AG04449 (cell line): ENCODE measurements around the gene TNRC6B.
A peak's percentile ranks its signal among the peaks of the same experiment; 100 is the strongest.

Experiments used
- CTCF ChIA-PET: fragments of 350-600 bp; formaldehyde crosslinking; extraction: SDS; loops from one replicate; lab custom pipeline; 2021; ENCODE audit warnings: antibody characterized with exemption; lab: Yijun Ruan, JAX
- POLR2A ChIA-PET: fragments of 400-600, 350-600 bp; formaldehyde crosslinking; extraction: SDS; loops from one replicate; lab custom pipeline; 2020; ENCODE audit warnings: antibody characterized with exemption, inconsistent platforms; lab: Yijun Ruan, JAX
- DNase-seq: peaks from one replicate; pipeline ENCODE4 v3.0.0-alpha.2; 2010; ENCODE audit warnings: low read depth, low spot score
- H3K4me3 ChIP-seq: 2 replicates; pipeline ENCODE4 v1.5.1; 2011; ENCODE audit warnings: low read depth, mild to moderate bottlenecking, control low read depth, low read length
- TF ChIP-seq, protein P1 (sequence below): IDR thresholded peaks from one replicate; pipeline ENCODE4 v1.5.1; 2011; ENCODE audit warnings: mild to moderate bottlenecking, moderate library complexity, low read length, control low read depth, inconsistent platforms; ENCODE audit not compliant: insufficient read depth; ENCODE audit errors: missing control alignments

TNRC6B gene

GRCh38 chr22:40235308-40235707 is 57.6 kb downstream of the TNRC6B start:
- CTCF ChIA-PET: no interaction called here
- H3K4me3 ChIP-seq: no peak overlapping the region
- POLR2A ChIA-PET: no interaction called here
- TF ChIP-seq, protein P1, sequence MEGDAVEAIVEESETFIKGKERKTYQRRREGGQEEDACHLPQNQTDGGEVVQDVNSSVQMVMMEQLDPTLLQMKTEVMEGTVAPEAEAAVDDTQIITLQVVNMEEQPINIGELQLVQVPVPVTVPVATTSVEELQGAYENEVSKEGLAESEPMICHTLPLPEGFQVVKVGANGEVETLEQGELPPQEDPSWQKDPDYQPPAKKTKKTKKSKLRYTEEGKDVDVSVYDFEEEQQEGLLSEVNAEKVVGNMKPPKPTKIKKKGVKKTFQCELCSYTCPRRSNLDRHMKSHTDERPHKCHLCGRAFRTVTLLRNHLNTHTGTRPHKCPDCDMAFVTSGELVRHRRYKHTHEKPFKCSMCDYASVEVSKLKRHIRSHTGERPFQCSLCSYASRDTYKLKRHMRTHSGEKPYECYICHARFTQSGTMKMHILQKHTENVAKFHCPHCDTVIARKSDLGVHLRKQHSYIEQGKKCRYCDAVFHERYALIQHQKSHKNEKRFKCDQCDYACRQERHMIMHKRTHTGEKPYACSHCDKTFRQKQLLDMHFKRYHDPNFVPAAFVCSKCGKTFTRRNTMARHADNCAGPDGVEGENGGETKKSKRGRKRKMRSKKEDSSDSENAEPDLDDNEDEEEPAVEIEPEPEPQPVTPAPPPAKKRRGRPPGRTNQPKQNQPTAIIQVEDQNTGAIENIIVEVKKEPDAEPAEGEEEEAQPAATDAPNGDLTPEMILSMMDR: no peak
- no peak for DNase-seq

- TF ChIP-seq, protein P1: no peak
- POLR2A ChIA-PET: no interaction called here
- DNase-seq: no peak
- no peak overlapping the region for H3K4me3 ChIP-seq
- CTCF ChIA-PET: no interaction called here
Measured at GRCh38 chr22:40236131-40236665, 58.5 kb downstream of the TNRC6B start.

- H3K4me3 ChIP-seq: no peak overlapping the region
- ChIA-PET POLR2A (no interaction called here), CTCF (no interaction called here)
- TF ChIP-seq, protein P1: no peak
- DNase-seq: no peak
Measured at GRCh38 chr22:40237241-40237640, 59.5 kb downstream of the TNRC6B start.

- TF ChIP-seq, protein P1: no peak
- CTCF ChIA-PET: no interaction called here
- POLR2A ChIA-PET: no interaction called here
- H3K4me3 ChIP-seq: no peak overlapping the region
- DNase-seq: no peak
Measured at GRCh38 chr22:40237788-40238424, 60.2 kb downstream of the TNRC6B start.

DNA sequence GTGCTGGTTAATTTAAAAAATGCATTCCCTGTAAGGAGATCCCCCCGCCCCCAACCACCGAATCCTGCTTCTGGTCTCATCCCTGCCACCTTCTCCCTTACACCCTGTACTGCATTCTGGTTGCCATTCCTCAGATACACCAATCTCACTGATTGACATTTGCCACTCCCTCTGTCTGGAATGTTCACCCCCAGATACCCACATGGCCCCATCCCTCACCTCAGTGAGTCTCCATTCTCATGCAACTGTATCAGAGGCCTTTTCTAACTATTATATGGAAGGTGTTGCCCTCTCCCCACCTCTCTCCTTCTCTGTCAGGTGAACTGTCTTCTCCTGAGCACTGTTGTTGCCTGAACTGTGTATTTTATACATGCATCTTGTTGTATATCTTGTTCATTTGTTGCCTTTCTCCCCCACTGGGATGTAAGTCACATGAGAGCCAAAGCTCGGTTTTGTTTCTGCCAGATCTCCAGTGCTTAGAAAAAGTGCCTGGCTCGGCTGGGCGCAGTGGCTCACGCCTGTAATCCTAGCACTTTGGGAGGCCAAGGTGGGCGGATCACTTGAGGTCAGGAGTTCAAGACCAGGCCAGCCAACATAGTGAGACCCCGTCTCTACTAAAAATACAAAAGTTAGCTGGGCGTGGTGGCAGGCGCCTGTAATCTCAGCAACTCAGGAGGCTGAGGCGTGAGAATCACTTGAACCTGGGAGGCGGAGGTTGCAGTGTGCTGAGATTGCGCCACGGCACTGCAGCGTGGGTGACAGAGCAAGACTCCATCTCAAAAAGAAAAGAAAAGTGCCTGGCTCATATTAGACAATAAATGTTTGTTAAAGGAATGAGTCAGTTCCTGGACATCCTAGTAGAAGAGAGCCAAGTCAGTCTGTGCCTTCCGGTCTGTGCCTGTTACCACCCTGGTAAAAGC is 61.0 kb downstream of the TNRC6B start:
- POLR2A ChIA-PET: no interaction called here
- H3K4me3 ChIP-seq: no peak overlapping the region
- CTCF ChIA-PET: interaction anchor here (0.9 kb wide), 1 partner anchor 11 kb away, joined by 3 read pairs; no protein-coding TSS in a partner anchor
- TF ChIP-seq, protein P1: no peak
- peak; percentile 5 for DNase-seq

DNA sequence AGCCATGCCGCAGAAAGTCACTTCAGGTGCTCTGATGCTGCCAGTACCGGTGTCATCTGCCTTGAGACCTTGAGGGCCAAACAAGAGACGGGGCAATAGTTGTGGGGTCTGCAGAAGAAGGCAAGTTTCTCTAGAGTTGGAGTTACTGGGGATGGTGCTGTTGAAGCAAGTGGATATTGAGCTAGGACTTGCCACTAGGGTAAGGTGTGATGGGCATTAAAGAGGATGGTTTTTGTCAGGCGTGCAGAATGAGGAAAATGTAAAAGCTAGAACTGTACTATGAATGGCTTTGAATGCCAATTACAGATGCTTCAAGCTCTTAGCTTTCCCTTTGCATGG is 61.6 kb downstream of the TNRC6B start:
- ChIA-PET CTCF (interaction anchor here (0.6 to 0.9 kb wide), 2 partner anchors 10 to 12 kb away, joined by 3 read pairs; no protein-coding TSS in a partner anchor), POLR2A (no interaction called here)
- no peak for DNase-seq
- no peak overlapping the region for H3K4me3 ChIP-seq
- TF ChIP-seq, protein P1: no peak
